Vagina (tissue), 2 donors: Measurements from ENCODE around the gene PLA2G4B. TPM values are rescaled to one million over a fixed set of nuclear protein-coding genes. Genes with fewer than 3 reads are reported as not detected.

Experiments
- DNase-seq, 2 donors: peaks; one replicate each; pipeline ENCODE4 v3.0.0-alpha.2; 2017; ENCODE audit errors: extremely low spot score in 2 of 2
- H3K27ac ChIP-seq: fragments of 200-600 bp; sonication (generic); one replicate; pipeline ENCODE4 v1.5.1; 2019
- H3K27me3 ChIP-seq: fragments of 200-600 bp; sonication (generic); one replicate; pipeline ENCODE4 v1.5.1; 2019
- H3K36me3 ChIP-seq, 2 donors: fragments of 200-600 bp; sonication (generic); one replicate each; pipeline ENCODE4 v1.5.1; 2017 to 2019
- H3K4me1 ChIP-seq: fragments of 200-600 bp; sonication (generic); one replicate; pipeline ENCODE4 v1.5.1; 2019
- H3K4me3 ChIP-seq, 2 donors: fragments of 200-600 bp; sonication (generic); 1 replicate in 1 of 2; 2 replicates in 1 of 2; pipeline ENCODE4 v1.5.1; 2016 to 2019
- H3K9me3 ChIP-seq: fragments of 200-600 bp; sonication (generic); one replicate; pipeline ENCODE4 v1.5.1; 2019
- CTCF ChIP-seq, 3 experiments: fragments of 450-650 bp in 2 of 3; fragments of 200-600 bp in 1 of 3; sonication (generic) in 1 of 3; IDR thresholded peaks; one replicate each; pipeline ENCODE4 v1.5.1; 2017 to 2019; ENCODE audit warnings: antibody characterized with exemption in 3 of 3, mild to moderate bottlenecking in 2 of 3, moderate library complexity in 2 of 3
- POLR2A ChIP-seq, 2 donors: fragments of 450-650 bp; IDR thresholded peaks; one replicate each; pipeline ENCODE4 v1.6.1; 2017; ENCODE audit warnings: antibody characterized with exemption in 2 of 2, mild to moderate bottlenecking in 2 of 2, moderate library complexity in 2 of 2
- POLR2AphosphoS5 ChIP-seq, 2 donors: sonication (generic); formaldehyde crosslinking; IDR thresholded peaks; one replicate each; pipeline ENCODE4 v1.9.0; 2017; ENCODE audit warnings: antibody characterized with exemption in 2 of 2, mild to moderate bottlenecking in 2 of 2, low read depth in 1 of 2; ENCODE audit not compliant: insufficient read depth in 1 of 2
- intact Hi-C: fragments of 100-400 bp; cut with DNase I; formaldehyde crosslinking; loops from one replicate; pipeline ENCODE4 v1.15.1; 2023
- total RNA-seq: library from RNA; depleted of rRNA; stranded (reverse); fragments of >200 nt; gene quantifications from one replicate; pipeline ENCODE4 v1.2.3, GENCODE V29; 2016

PLA2G4B gene
- total RNA-seq, 1 donor from 2014 or later, result 34.1 TPM

DNA sequence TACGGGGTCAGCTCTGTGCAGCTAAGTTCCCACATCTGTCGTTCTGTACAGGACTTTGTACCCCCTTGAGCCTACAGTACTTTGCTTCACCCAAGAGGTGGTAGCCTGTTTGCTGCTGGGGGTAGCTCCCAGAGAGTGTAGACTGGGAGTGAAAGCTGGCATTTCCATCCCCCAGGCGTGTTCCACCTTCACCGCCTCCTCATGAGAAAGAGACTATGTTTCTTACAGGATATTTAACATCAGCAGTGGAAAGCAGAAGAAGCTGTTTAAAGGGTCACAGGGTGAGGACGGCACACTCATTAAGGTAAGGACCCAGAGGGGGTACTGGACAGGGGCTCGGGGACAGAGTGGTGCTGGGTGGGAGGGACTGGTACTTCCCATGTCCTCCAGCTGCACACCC lies 20.9 kb upstream of the PLA2G4B start:
- H3K4me1 ChIP-seq, result no peaks in the 10 kb centered on the region
- intact Hi-C loops, result no loop called here
- H3K9me3 ChIP-seq, result no peaks in the 10 kb centered on the region
- H3K27ac ChIP-seq, result no peak overlapping the region
- no peak overlapping the region for H3K4me3 ChIP-seq
- peaks cover 0 to 75% of the 10 kb centered on the region in 2 donors for H3K36me3 ChIP-seq
- no peaks in the 10 kb centered on the region for H3K27me3 ChIP-seq
- TF ChIP-seq POLR2AphosphoS5 (IDR thresholded peaks at IDR 0.05; ENCODE audit: insufficient read depth in 1 of 2, low read depth in 1 of 2) (no peak), POLR2A (IDR thresholded peaks at IDR 0.05) (no peak), CTCF (IDR thresholded peaks at IDR 0.05) (no peak)
- no peak for DNase-seq

DNA sequence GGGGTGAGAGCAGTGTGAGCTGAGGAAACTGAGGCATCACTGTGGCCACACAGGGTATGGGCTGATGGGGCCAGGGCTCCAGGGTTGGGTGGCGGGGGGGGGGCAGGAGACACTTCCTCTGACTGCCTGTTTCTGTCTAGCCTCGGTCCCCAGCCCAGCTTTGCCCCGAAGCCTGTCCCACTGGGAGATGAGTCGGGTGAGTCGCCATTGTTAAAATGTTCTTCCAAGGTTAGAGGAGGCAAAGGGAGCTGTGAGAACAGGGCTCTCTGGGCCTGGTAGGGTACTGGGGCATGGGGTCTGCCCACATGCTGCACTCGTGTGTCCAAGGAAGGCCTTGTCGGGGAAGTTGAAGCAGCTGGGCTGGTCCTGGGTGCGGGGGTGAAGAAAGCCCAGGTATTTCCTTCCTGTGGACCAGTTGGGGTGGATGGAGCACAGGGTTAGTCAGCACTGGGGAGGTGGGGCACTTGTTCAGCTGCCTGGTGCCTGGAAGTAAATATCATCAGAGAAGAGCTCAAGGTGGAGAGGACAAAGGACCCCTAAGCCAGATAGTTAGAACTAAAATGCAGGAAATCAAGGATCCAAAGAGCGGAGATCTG lies 19.1 kb upstream of the PLA2G4B start:
- H3K36me3 ChIP-seq, result peaks cover 0 to 76% of the 10 kb centered on the region in 2 donors
- no peaks in the 10 kb centered on the region for H3K27me3 ChIP-seq
- DNase-seq, result no peak
- TF ChIP-seq POLR2AphosphoS5 (IDR thresholded peaks at IDR 0.05; ENCODE audit: insufficient read depth in 1 of 2, low read depth in 1 of 2) (no peak), POLR2A (IDR thresholded peaks at IDR 0.05) (no peak), CTCF (IDR thresholded peaks at IDR 0.05) (no peak)
- intact Hi-C loops, result no loop called here
- H3K9me3 ChIP-seq, result no peaks in the 10 kb centered on the region
- H3K4me1 ChIP-seq, result no peaks in the 10 kb centered on the region
- H3K27ac ChIP-seq, result no peak overlapping the region
- H3K4me3 ChIP-seq, result no peak overlapping the region

DNA sequence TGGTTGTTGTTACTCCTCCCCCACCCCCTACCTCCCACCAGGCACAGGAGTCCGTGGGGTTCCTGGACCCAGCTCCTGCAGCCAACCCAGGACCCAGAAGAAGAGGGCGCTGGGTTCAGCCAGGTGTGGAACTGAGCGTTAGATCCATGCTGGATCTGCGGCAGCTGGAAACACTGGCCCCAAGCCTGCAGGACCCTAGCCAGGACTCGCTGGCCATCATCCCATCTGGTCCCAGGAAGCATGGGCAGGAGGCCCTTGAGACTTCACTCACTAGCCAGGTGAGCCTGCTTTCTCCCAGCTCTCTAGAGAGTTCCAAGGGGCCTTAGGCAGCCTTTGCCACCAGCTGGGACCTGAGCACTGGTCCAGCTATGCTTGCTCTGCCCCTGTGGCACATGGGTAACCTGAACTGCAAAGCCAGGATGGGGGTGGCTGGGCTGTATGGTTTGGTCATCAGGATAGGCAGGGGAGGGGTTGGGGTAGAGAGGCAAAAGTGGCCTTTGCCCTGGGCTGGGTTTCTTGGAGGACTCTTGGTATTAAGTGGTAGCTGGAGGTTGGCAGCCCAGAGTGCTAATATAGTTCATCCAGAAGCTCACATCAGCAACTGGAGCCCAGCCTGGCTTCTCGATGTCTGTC lies 17.7 kb upstream of the PLA2G4B start:
- no peaks in the 10 kb centered on the region for H3K9me3 ChIP-seq
- H3K27me3 ChIP-seq, result no peaks in the 10 kb centered on the region
- H3K4me1 ChIP-seq, result no peaks in the 10 kb centered on the region
- no peak overlapping the region for H3K27ac ChIP-seq
- H3K4me3 ChIP-seq, result no peak overlapping the region
- no peak for TF ChIP-seq POLR2A (IDR thresholded peaks at IDR 0.05)
- TF ChIP-seq CTCF (IDR thresholded peaks at IDR 0.05), result no peak
- TF ChIP-seq POLR2AphosphoS5 (IDR thresholded peaks at IDR 0.05; ENCODE audit: insufficient read depth in 1 of 2, low read depth in 1 of 2), result no peak
- H3K36me3 ChIP-seq, result peaks cover 0 to 79% of the 10 kb centered on the region in 2 donors
- intact Hi-C loops, result no loop called here
- no peak for DNase-seq

- Histone ChIP-seq H3K36me3 (peaks cover 0 to 71% of the 10 kb centered on the region in 2 donors), H3K9me3 (no peaks in the 10 kb centered on the region), H3K4me3 (no peak overlapping the region), H3K27me3 (no peaks in the 10 kb centered on the region), H3K27ac (no peak overlapping the region), H3K4me1 (no peaks in the 10 kb centered on the region)
- intact Hi-C loops, result no loop called here
- TF ChIP-seq POLR2AphosphoS5 (IDR thresholded peaks at IDR 0.05; ENCODE audit: insufficient read depth in 1 of 2, low read depth in 1 of 2), result no peak
- TF ChIP-seq CTCF (IDR thresholded peaks at IDR 0.05), result no peak
- TF ChIP-seq POLR2A (IDR thresholded peaks at IDR 0.05), result no peak
- no peak for DNase-seq
Observed at GRCh38 chr15:41821831-41822230, 16.8 kb upstream of the PLA2G4B start.

GRCh38 chr15:41822471-41822870 lies 16.2 kb upstream of the PLA2G4B start:
- TF ChIP-seq CTCF (IDR thresholded peaks at IDR 0.05) (no peak), POLR2A (IDR thresholded peaks at IDR 0.05) (no peak), POLR2AphosphoS5 (IDR thresholded peaks at IDR 0.05; ENCODE audit: insufficient read depth in 1 of 2, low read depth in 1 of 2) (no peak)
- no peak for DNase-seq
- intact Hi-C loops, result no loop called here
- no peak overlapping the region for H3K27ac ChIP-seq
- no peaks in the 10 kb centered on the region for H3K9me3 ChIP-seq
- H3K27me3 ChIP-seq, result no peaks in the 10 kb centered on the region
- H3K4me3 ChIP-seq, result no peak overlapping the region
- peaks cover 0 to 65% of the 10 kb centered on the region in 2 donors for H3K36me3 ChIP-seq
- peaks cover 6% of the 10 kb centered on the region for H3K4me1 ChIP-seq
